ENCODE results near the gene ATP5PD.
"Not testable (repeated sequence)": the region's sequence is repeated elsewhere in the genome, so short reads cannot be mapped to it uniquely, and the experiment has no call there.

Gene ATP5PD

DNA sequence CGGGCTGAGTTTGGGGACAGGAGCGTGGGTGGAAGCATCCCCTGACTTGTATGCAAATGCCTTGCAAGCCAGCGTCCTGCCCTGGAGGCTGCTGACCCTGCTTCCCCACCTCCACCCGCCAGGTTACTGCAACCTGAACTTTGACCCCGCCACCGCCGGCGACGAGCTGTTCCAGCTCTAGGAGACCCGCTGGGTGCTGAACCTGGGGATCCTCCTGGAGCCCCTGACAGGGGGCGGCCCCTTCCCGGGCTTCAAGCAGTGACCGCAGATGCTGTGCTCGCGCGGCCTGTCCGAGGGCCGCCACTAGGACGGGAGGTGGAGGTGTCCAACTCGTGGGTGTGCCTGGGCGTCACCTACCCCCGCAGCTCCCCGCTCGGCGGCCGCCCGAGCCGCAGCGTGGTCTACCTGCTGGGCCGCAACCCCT lies 30.3 kb upstream of the ATP5PD start:
- no peak for DNase-seq

DNA sequence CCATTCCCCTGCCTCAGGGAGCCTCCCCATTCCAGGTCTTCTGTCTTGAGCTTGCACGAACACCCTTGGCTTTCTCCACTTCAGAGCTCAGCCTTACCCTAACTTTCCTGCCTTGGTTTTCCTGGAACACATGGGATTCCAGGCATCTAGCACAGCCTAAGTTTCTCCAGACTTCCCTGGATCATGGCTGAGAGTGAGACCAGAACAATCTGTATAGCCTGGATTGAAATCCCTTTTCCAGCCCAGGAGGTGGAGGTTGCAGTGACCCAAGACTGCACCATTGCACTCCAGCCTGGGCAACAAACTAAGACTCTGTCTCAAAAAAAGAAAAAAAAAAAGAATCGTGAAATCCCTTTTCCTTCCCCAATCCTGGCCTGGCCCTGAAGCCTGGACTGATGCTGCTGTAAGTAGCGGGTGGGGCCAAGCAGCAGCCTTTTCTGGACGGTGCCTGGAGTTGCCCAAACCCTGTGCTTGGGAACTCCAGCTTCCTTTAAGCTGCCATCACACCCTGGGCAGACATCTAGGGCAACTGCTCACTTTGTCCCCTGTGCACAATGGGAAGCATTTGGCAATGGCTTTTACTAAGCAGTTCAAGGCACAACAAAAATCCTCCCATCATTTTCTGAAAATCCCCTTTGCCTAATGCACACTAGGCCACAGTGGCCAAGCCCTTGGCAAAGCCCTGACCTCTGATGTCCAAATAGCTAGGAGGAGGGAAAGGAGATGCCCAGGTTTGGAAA lies 29.0 kb upstream of the ATP5PD start:
- DNase-seq: no peak

DNA sequence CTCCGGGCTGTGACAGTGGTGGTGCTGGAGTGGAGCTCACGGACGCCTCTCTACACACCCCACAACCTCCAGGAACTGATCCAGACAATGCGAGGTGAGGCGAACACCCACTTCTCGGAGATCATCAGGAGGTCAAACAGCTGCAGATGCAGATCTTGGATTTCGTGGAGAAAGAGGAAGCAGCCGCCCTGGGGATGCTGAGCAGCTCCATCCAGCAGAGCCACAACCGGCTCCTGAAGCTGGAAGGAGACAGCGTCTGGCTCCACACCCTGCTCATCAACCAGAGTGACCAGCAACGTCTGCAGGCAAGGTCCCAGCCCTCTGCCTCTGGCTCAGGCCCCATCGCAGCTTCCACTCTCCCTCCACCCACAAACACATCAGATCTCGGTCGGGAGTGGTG lies 27.8 kb upstream of the ATP5PD start:
- DNase-seq: no peak

DNA sequence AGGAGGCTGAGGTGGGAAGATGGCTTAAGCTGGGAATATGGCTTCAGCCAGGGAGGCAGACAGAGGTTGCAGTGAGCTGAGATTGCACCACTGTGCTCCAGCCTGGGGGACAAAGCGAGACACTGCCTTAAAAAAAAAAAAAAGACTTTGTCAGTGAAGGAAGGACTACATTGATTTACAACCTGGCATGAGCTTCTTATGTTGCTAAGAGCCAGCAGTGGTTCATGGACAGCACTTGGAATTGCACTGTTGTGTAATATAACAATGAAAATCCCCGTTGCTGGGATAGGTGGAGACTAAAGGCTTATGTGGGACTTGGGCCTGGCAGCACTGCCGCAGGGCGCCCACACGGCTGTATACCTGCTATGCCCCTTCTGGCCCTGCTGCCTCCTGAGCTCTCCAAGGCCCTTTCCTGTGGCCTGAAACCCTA lies 26.9 kb upstream of the ATP5PD start:
- DNase-seq: no peak

DNA sequence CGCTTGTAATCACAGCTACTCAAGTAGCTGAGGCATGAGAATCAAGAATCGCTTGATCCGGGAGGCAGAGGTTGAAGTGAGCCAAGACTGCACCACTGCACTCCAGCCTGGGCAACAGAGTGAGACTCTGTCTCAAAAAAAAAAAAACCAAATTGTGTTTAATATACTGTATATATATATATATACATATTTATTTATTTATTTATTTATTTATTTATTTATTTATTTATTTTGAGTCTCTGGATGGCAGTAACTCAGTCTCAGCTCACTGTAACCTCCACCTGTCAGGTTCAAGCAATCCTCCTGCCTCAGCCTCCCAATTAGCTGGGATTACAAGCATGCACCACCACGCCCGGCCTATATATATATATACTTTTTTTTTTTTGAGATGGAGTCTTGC lies 26.1 kb upstream of the ATP5PD start:
- not testable (repeated sequence) for DNase-seq

DNA sequence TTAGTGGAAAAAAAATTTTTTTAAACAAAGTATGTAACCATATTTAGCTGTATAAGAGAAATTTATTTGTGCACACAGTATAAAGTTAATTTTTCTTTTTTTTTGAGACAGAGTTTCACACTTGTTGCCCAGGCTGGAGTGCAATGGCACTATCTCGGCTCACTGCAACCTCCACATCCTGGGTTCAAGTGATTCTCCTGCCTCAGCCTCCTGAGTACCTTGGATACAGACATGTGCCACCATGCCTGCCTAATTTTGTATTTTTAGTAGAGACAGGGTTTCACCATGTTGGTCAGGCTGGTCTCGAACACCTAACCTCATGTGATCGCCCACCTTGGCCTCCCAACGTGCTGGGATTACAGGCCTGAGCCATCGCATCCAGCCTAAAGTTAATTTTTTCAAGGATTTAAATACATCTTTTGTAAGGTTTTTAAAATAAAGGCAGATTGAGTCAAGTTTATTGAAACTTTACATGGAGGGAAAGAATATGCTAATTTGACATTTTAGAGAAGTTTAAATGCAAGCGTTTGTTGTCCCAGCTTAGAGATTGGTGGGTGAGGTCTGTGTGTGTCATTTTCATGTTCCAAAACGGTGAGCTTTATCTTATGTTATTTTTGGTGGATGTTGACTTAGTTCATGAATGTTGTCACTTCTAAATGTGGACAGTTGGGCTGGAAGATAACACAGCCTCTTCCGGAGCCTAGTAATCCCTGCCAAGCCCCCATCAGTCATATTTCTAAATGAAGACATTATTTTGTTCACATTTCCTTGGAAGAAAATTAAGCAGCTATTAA lies 24.9 kb upstream of the ATP5PD start:
- not testable (repeated sequence) for DNase-seq

DNA sequence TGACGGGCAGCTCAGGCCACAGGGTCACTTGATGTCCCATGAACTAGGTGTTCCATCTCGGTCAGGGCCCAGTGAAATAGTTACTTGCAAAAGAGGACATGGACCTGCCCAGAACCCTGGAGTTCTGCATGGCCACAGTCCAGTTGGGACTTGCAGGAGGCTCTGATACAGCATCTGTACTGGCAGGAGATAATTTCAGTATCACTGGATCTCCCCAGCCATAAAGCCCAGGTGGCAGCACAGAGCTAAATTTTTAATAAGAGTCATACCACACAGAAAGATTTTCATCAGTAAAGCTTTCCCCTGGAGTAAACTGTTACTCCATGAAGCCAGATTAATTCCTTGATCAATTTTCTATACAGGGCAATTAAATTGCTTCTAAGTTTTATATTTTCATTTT lies 23.0 kb upstream of the ATP5PD start:
- DNase-seq: peak; percentile 11

DNA sequence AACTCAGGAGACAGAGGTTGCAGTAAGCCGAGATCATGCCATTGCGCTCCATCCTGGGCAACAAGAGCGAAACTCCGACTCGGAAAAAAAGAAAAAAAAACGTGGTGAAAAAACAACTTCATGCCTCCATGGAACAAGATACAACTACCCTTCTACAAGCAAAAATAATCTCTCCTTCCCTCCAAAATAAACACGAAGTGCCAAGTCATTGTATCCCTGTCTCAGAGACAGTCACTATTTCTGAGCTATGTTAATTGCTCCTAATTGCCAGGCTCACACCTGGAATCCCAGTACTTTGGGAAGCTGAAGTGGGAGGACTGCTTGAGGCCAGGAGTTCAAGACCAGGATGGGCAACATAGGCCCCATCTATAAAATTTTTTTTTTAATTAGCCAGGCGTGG lies 22.0 kb upstream of the ATP5PD start:
- DNase-seq: no peak

DNA sequence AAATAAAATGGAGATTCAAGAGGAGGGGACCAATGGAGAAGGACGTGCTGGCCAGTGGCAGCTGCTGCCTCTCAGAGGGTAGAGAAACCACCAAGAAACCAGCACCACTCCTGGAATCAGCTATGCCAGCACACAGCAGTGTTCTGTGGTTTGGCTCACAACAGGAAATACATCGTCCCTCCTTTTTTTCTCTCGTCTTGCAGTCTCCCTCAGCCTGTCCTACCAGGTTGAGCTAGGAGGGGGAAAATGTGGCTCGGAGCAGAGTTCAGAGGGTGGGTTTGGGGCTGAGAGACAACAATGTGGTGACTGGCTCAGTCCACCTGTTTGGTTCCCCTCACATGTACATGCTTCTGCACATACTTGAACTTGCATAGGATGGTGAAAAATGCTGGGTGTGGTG lies 21.1 kb upstream of the ATP5PD start:
- no peak for DNase-seq

DNA sequence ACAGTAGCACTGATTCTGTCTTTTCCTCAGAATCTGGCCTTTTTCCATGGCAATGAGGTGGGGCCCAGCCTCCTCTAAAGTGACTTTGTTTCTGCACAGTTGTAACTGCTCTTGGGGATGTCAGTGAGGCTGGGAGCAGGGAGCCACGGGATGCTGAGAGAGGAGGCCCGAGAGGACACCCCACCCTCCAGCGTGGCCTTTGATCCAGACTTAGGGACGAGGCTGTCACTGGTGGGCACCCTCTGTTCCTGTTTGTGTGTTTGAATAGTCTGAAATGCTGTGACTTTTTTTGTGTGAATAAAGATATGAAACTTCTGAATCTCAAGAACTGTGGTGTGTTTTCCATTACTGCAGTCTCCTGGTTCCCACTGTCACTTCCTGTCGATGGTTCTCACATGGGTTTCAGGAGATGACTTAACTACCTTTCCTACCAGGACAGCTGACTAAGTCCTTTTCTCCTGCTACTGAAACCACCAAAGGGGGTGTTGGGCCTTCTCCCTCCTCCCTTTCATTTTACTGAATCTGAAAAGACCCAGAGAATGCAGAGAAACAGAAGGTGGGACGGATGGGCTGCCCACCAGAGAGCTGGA lies 18.9 kb upstream of the ATP5PD start:
- no peak for DNase-seq

DNA sequence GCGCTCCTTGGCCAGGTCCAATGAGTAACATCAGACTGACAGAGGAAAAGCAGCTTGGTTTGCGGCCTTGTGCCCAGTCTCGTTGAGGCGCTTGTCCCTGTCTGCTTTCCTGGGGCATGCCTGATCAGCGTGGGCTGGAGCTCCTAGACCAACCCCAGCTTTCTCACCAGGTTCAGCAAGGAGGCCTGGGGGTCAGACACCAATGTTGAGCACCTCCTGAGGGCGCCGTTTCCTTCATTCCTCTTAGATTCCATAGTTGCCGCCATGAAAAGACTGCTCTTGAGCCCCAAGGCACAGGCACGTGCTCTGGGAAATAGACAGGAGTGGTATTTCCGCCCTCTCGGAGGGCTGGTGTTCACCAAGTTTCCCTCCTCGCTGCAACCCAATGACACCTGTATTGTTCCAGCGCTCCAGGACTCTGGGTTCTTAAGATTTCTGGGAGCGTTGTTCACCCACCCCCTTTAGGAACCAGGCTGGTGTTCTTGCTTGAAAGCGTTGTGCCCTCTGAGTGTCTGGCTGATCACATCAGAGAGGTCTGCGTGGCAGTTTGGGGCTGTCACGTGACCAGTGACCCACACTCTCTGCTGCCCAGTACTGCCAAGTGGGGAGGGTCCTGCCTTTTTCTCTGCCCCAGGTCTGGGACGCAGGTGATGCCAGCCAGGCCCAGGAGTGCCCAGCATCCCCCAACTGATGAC lies 18.2 kb upstream of the ATP5PD start:
- no peak for DNase-seq

DNA sequence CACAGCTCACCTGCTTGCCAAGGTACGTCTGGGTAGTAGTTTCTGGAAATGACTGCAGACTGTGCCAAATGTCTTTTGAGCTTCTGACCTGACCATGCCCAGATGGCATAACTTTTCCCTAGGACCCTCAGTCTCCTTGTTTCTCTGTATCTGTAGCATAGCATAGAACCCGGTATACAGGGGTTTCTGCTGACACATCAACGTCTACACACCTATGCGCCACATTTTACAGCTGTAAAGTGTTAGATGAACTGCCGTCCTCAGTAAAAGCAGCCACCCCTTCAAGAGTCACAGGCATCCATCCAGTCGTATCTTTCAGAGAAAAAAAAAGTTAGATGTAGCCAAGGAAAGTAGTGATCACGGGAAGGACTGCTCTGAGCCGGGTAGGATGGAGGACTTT lies 17.7 kb upstream of the ATP5PD start:
- no peak for DNase-seq

DNA sequence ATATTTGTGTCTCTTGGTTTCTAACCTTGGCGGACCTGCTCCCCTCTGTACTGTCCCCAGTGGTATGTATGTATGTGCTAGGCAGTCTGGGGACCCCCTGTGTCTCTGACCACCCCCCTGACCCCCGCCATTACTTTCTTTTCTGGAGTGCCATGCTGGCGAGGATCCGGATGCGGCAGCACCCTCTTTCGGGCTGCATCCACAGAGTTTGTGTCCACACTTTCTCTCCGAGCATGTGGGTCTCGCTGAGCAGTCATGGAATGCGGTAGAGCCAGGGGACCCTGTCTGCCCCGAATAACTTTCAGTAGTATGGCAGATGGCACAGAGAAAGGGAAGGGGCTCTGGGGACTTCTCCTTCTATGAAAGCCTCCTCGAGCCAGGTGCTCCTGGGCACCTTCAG lies 17.3 kb upstream of the ATP5PD start:
- DNase-seq: no peak

DNA sequence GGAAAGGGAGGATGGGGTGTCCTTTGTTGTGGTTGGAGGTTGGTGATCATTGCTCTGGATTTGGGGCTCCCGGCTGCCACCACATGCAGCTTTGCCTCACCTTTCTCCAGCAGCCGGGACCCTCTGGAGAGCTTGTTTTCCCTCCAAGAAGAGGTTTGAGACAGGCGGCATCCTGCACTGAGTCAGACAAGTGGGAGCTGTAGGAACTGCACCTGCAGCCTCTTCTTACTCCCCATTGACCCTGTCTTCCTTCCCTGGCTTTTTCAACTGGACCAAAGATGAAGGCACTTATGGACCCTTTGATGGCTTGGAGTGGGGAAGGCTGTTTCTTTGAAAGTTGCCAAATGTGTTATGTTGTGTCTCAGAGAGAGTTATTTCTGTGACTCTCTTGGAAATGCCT lies 16.9 kb upstream of the ATP5PD start:
- no peak for DNase-seq

DNA sequence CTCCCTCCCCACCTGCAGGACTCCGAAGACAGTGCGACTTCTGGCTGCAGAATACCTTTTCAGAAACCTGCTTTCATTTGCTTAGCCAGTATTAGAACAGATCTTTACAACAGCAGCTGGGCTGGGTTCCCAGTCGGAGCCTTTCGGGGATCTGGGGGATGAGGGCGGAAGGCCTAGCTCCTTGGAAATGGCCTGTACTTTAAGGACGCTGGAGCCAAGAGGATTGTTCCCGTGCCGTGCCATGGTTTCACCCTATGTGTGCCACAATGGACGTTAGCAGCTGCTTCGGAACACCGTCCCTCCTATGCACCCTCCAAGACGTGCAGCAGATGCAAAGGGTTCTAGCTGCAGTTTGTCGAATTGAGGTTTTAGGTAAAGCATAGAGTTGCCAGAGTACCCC lies 16.4 kb upstream of the ATP5PD start:
- no peak for DNase-seq

DNA sequence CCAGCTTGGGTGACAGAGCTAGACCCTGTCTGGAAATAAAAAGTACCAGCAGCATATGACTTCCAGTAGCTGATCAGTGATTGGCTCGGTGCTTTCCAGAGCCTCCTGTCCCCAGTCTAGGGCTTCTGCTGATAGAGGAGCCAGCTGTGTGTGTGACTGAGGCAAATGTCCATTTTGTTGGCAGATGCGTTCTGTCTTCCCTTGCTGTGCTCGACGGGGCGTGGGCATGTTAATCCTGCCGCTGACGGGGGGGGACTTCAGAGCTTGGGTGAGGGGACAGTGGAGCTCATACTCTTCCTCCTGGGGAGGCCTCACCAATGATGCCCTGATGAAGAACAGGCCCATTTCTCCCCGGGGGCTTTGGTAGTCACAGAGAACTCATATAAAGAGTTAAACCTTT lies 14.8 kb upstream of the ATP5PD start:
- DNase-seq: no peak

DNA sequence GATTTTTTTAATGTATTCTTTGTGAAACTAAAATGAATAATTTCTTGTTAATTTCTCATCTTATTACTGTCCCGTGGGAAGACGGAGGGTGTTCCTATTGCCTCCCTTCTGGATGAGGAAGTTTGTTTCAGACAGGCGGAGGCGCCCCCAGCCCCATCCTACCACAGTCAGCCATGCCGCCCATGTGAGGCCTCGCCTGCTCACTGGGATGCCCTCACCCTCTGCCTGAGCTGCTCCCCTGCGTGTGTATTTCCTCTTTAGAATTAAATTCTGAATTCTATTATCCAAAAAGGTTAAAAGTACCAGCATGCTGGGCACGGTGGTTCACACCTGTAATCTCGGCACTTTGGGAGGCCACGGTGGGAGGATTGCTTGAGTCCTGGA lies 14.3 kb upstream of the ATP5PD start:
- DNase-seq: no peak

DNA sequence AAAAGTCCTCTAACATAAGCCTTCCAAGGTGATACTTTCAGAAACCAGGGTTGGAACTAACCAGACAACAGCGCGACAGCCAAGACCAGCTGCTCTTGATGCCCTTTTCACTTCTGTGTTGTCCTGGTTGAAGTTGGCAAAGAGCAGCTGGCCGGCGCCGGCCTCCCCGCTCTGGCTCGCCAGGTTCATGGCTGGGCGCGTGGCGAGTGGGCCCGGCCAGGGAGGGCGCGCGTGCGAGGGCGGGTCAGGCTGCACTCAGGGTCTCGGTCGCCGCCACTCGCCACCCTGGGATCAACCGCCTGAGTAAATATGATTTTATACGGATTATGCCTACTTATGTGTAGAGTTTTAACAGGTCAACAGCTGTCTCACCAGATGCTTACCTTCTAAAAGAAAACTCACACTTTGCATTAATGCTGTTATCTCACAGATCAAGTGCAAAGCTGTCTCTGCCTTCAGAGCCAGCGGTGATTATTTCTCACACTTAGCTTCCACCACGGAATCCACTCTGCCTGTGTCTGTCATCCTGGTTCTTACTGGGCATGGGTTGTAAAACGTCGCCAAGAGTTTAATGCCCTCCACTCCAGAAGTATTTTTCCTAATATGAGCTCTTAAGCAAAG lies 13.8 kb upstream of the ATP5PD start:
- no peak for DNase-seq

DNA sequence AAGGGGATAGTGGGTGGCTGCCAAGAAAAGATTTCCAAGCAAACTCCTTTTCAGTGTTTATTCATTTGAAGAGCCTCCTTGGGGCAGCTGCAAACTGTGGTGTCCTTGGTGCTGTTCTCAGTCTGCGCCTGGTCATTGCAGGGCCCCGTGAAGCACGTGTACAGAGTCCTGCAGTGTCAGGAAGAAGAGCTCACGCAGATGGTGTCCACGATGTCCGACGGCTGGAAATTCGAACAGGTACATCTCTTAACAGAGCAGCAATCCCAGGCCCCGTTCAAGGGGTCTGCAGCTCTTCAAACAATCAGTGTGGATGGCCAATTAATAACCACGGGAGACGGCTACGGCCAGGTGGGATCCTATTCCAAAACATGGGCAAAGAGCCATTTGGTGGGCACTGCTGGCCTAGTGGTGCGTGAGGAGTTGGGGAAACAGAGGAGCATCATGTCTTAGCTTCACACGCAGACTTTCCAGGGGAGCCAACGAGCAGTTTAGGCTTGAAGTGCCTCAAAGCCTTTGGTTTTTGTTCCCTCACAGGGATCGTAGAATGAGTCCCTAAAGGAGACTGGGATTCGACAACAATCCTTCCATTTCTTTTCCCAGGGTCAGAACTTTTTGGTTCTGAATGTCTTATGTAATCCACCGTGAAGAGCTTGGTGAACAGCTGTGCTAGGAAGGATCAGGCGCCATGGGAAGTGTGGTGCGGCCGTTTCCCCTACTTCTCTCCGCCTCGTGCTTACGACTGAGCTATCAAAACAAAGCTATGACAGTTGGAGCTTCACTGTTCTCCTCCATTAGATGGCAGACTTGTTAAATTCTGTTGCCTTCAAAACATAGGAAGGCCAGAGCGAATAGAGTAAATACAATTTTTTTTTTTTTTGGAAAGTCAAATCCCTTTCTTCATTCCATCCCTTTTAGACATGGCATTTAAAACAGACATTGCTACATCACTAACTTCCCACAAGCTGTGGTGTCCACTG lies 12.9 kb upstream of the ATP5PD start:
- peak; percentile 14 for DNase-seq

DNA sequence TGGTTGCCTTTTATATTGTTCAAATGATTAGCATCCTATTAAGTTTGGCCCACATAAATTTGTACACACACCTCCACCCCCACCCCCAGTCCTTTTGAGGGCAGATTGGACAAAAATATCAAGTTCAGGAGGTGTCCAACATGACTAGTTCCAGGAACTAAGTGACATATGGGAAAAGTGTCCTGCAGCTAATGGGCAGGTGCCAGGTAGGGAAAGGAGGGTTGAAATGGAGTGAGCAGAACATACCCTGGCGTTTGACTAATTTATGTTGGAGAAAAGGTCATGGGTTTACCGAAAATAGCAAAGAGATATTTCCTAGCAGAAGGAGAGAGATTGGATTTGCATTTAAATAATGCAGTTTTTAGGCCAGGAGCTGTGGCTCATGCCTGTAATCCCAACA lies 5.2 kb upstream of the ATP5PD start:
- no peak for DNase-seq

DNA sequence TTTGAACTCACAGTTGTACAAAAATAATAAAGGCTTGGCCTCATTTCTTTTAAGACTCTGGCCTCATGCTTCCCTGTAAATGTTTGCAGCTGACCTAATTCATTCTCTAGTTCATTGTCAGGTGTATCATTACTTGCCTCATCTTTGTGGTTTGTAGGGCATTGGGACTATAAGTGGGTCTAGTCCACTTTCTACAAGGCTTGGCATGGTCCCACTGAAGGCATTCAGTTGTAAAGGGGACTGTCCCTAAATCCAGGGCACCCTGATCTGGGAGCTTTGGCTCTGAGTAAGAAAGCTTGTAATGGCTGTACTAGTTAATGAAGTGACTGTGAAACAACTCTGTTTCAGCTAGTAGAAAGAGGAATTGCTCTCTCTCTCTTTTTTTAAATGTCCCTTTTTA lies 2.9 kb upstream of the ATP5PD start:
- DNase-seq: no peak

DNA sequence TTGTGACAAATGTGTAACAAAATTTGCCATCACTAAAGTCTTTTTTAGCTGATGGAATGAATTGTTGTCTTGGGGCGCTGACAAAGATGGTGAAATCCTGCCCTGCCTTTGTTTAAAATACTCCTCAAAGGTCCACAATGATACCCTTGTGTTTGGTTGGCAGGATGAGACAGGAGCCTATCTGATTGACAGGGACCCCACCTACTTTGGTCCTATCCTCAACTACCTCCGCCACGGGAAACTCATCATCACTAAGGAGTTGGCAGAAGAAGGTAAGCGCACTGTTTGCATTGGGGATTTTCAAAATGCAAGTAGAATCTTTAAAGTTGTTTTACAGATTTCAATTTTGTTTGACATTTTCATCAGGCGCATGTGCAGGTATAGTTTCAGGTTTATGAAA lies 2.3 kb upstream of the ATP5PD start:
- DNase-seq: no peak

Measured in DMS153 (cell line).